HCT116 (cell line): Measurements from ENCODE around the gene CCR2. TPM values are rescaled to one million over a fixed set of nuclear protein-coding genes. Genes with fewer than 3 reads are reported as not detected.
"Not testable (repeated sequence)": the region's sequence is repeated elsewhere in the genome, so short reads cannot be mapped to it uniquely, and the experiment has no call there.

ENCODE experiments used
- ATAC-seq: fragments of 200-7000 bp; cut with Tn5 transposase; 2 replicates; pipeline ENCODE4 v1.9.1; 2020; ENCODE audit warnings: mild to moderate bottlenecking, moderate library complexity
- BruUV-seq: library from RNA; stranded (reverse); fragments of 400-500 nt; replicated peaks from 2 replicates; lab custom pipeline; 2021; lab: Mats Ljungman, UMichigan
- CTCF ChIA-PET: fragments of 300-600 bp; sonication (Branson Sonifier 250); formaldehyde crosslinking; loops from one replicate; lab custom pipeline; 2021; ENCODE audit warnings: antibody characterized with exemption; lab: Charles Lee
- POLR2A ChIA-PET: fragments of 300-600, 350-600 bp; sonication (Branson Sonifier 250); formaldehyde crosslinking; loops from one replicate; lab custom pipeline; 2021; ENCODE audit warnings: antibody characterized with exemption; lab: Charles Lee
- RAD21 ChIA-PET, 2 experiments: fragments of 300-600 bp; sonication (Branson Sonifier 250); formaldehyde crosslinking; loops; one replicate each; lab custom pipeline; 2023; ENCODE audit warnings: low total read pairs in 2 of 2; ENCODE audit not compliant: uncharacterized antibody in 2 of 2, unreplicated experiment in 2 of 2, low non-redundant PET in 1 of 2; lab: Charles Lee
- DNase-seq: peaks from one replicate; pipeline ENCODE4 v3.0.0-alpha.2; 2010; ENCODE audit warnings: low read depth, low spot score
- H2AFZ ChIP-seq: fragments of 200-600 bp; shearing (Covaris generic), sonication (generic); 2 replicates; pipeline ENCODE4 v1.6.1; 2017; ENCODE audit warnings: low read depth, mixed run types, mixed read lengths, antibody characterized with exemption, low read length; ENCODE audit not compliant: poor library complexity, severe bottlenecking
- H3K27ac ChIP-seq: 2 replicates; pipeline ENCODE4 v1.5.1; 2012; ENCODE audit warnings: low read depth, low read length
- H3K27me3 ChIP-seq: fragments of 200-600 bp; sonication (generic); 2 replicates; pipeline ENCODE4 v1.6.1; 2016; ENCODE audit warnings: mixed run types, low read length, mixed read lengths; ENCODE audit not compliant: insufficient read depth
- H3K36me3 ChIP-seq, 2 experiments: fragments of 200-500 bp in 1 of 2; fragments of 200-600 bp in 1 of 2; sonication (Bioruptor generic) in 1 of 2; sonication (generic) in 1 of 2; 2 replicates each; pipeline versions ENCODE4 v1.5.1 to v1.6.1; 2014 to 2016; ENCODE audit warnings: low read length in 2 of 2, inconsistent platforms in 1 of 2, mixed read lengths in 1 of 2, mixed run types in 1 of 2; ENCODE audit not compliant: insufficient read depth in 2 of 2, control insufficient read depth in 1 of 2
- H3K4me1 ChIP-seq, 2 experiments: fragments of 200-600 bp in 1 of 2; sonication (generic) in 1 of 2; 2 replicates each; pipeline versions ENCODE4 v1.5.1 to v1.6.1; 2012 to 2017; ENCODE audit warnings: low read length in 2 of 2, inconsistent platforms in 1 of 2, mild to moderate bottlenecking in 1 of 2, mixed read lengths in 1 of 2, mixed run types in 1 of 2, moderate library complexity in 1 of 2; ENCODE audit not compliant: insufficient read depth in 2 of 2, control insufficient read depth in 1 of 2
- H3K4me2 ChIP-seq: fragments of 200-600 bp; sonication (generic); 2 replicates; pipeline ENCODE4 v1.6.1; 2017; ENCODE audit warnings: mixed run types, low read length, mixed read lengths
- H3K4me3 ChIP-seq, 2 experiments: fragments of 200-600 bp in 1 of 2; sonication (generic) in 1 of 2; replicated peaks in 1 of 2; 2 replicates each; pipeline ENCODE4 v1.5.1; 2011 to 2016; ENCODE audit warnings: low read length in 2 of 2, control low read depth in 1 of 2, low read depth in 1 of 2, mild to moderate bottlenecking in 1 of 2, mixed read lengths in 1 of 2, mixed run types in 1 of 2
- H3K79me2 ChIP-seq: fragments of 200-600 bp; sonication (generic); 2 replicates; pipeline ENCODE4 v1.6.1; 2017; ENCODE audit warnings: mild to moderate bottlenecking, mixed run types, low read length, moderate library complexity, mixed read lengths; ENCODE audit not compliant: insufficient read depth
- H3K9ac ChIP-seq: fragments of 200-600 bp; sonication (generic); 2 replicates; pipeline ENCODE4 v1.6.1; 2016; ENCODE audit warnings: low read length, mixed read lengths
- H3K9me2 ChIP-seq: fragments of 200-600 bp; sonication (generic), shearing (Covaris generic); 2 replicates; pipeline ENCODE4 v1.6.1; 2017; ENCODE audit warnings: mixed run types, mild to moderate bottlenecking, moderate library complexity; ENCODE audit not compliant: insufficient read depth
- H3K9me3 ChIP-seq, 2 experiments: fragments of 200-500 bp in 1 of 2; fragments of 200-600 bp in 1 of 2; sonication (Bioruptor generic) in 1 of 2; sonication (generic) in 1 of 2; 2 replicates each; pipeline ENCODE4 v1.6.1; 2014 to 2017; ENCODE audit warnings: low read length in 2 of 2, mixed read lengths in 2 of 2, inconsistent platforms in 1 of 2, low read depth in 1 of 2, mild to moderate bottlenecking in 1 of 2, mixed run types in 1 of 2, moderate library complexity in 1 of 2; ENCODE audit not compliant: control insufficient read depth in 1 of 2, insufficient read depth in 1 of 2
- H4K20me1 ChIP-seq: fragments of 200-600 bp; sonication (generic), shearing (Covaris generic); 2 replicates; pipeline ENCODE4 v1.6.1; 2017; ENCODE audit warnings: mixed run types, mild to moderate bottlenecking, moderate library complexity; ENCODE audit not compliant: insufficient read depth
- FOSL1 ChIP-seq: IDR thresholded peaks from 2 replicates; pipeline ENCODE4 v1.6.1; 2012; ENCODE audit warnings: low read depth
- JUND ChIP-seq: IDR thresholded peaks from 2 replicates; pipeline ENCODE4 v1.6.1; 2012
- RAD21 ChIP-seq: IDR thresholded peaks from 2 replicates; pipeline ENCODE4 v1.6.1; 2012; ENCODE audit warnings: low read depth, mild to moderate bottlenecking
- SP1 ChIP-seq: IDR thresholded peaks from 2 replicates; pipeline ENCODE4 v1.6.1; 2012; ENCODE audit warnings: low read depth
- SRF ChIP-seq: IDR thresholded peaks from 2 replicates; pipeline ENCODE4 v1.6.1; 2012; ENCODE audit warnings: low read depth
- TCF7L2 ChIP-seq: IDR thresholded peaks from 2 replicates; pipeline ENCODE4 v1.7.0; 2011; ENCODE audit warnings: borderline replicate concordance, inconsistent platforms; ENCODE audit not compliant: insufficient read depth, insufficient read length; ENCODE audit errors: extremely low read depth
- intact Hi-C: fragments of 100-400 bp; cut with micrococcal nuclease; formaldehyde crosslinking; loops from 2 replicates; pipeline ENCODE4 v1.10.0; 2022
- total RNA-seq: library from RNA; stranded (reverse); gene quantifications from one replicate; pipeline ENCODE4 v1.2.1, GENCODE V29; 2021; ENCODE audit not compliant: unreplicated experiment

Gene CCR2
- total RNA-seq, 1 experiment from 2014 or later: not detected

DNA sequence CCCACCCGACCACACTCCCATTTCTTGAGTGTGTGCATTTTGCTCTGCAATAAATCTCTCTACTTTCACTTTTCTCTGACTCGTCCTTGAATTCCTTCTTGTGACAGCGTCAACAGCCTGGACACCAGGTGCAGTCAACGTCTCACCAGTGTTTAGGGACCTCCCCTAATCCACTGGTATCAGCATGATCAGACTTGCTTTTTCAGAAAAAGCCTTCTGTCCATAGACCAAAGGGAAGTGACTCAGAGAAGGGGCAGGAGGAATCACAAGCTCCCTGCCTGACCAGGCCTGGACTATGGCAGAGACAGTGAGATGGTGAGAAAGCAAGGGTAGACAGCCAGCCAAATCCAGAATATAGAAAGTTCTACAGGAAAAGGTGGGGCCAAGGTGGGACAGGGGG is 32.3 kb downstream of the CCR2 start:
- RAD21 ChIA-PET: no interaction called here
- no peaks in the 10 kb centered on the region for H3K36me3 ChIP-seq
- peak overlapping the region; percentile 47 for H3K4me2 ChIP-seq
- CTCF ChIA-PET: no interaction called here
- H3K9me2 ChIP-seq: no peaks in the 10 kb centered on the region
- H4K20me1 ChIP-seq: no peaks in the 10 kb centered on the region
- H3K9me3 ChIP-seq: no peaks in the 10 kb centered on the region
- intact Hi-C loops: no loop called here
- H3K4me1 ChIP-seq: peaks cover 0 to 7% of the 10 kb centered on the region in 2 experiments; a peak in 2 of 4 replicates
- BruUV-seq: no TSS peak
- POLR2A ChIA-PET: no interaction called here
- ATAC-seq (peak; percentile 50), DNase-seq (peak; percentile 33)
- peak overlapping the region in 1 of 2 experiments; percentile 19; a peak in 1 of 4 replicates for H3K4me3 ChIP-seq
- no peak overlapping the region for H3K9ac ChIP-seq
- H3K27ac ChIP-seq: no peak overlapping the region
- H3K27me3 ChIP-seq: no peaks in the 10 kb centered on the region
- TF ChIP-seq RAD21: no peak
- peak; percentile 45; the same call in 1 of the 2 replicates for TF ChIP-seq JUND
- TF ChIP-seq SP1: peak; percentile 41; the same call in 1 of the 2 replicates
- no peak for TF ChIP-seq SRF
- no peak for TF ChIP-seq TCF7L2
- peak; percentile 28; the same call in 1 of the 2 replicates for TF ChIP-seq FOSL1
- H2AFZ ChIP-seq: peak overlapping the region; percentile 76
- no peaks in the 10 kb centered on the region for H3K79me2 ChIP-seq

GRCh38 chr3:46388847-46389246 is 34.9 kb downstream of the CCR2 start:
- H3K9me2 ChIP-seq, H3K4me1 ChIP-seq, DNase-seq, H3K9me3 ChIP-seq, BruUV-seq, H3K9ac ChIP-seq, ATAC-seq, H3K4me2 ChIP-seq, RAD21 ChIA-PET, POLR2A ChIA-PET, H3K4me3 ChIP-seq, H3K27me3 ChIP-seq, H3K79me2 ChIP-seq, H3K36me3 ChIP-seq, intact Hi-C loops, H3K27ac ChIP-seq, H4K20me1 ChIP-seq, CTCF ChIA-PET, H2AFZ ChIP-seq: not testable (repeated sequence)
